GM19025 (cell line): ENCODE measurements around the gene ANKRA2.

ENCODE experiments used
- ATAC-seq: cut with Tn5 transposase; IDR thresholded peaks from one replicate; pipeline ENCODE4 v1.9.1; 2021; ENCODE audit warnings: mild to moderate bottlenecking, low read depth, moderate library complexity; ENCODE audit not compliant: unreplicated experiment

The ANKRA2 gene

DNA sequence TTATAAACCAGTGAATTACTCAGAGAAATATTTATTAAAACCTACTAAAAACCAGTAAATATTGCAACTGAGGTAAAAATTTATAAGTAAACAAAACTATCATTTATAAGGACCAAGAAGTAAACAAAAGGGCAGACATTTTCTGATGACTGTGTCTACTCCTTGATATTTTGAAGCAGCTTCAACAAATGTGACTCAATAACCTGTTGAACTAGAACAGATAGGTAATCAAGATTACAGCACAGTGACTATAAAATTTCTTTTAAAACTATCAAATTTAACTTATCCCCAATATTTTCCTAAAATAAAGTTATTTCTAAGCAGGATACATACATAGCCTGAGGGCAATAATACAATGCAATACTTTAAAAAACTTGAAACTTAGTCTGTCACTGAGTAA is 12.8 kb downstream of the ANKRA2 start:
- ATAC-seq = no peak

DNA sequence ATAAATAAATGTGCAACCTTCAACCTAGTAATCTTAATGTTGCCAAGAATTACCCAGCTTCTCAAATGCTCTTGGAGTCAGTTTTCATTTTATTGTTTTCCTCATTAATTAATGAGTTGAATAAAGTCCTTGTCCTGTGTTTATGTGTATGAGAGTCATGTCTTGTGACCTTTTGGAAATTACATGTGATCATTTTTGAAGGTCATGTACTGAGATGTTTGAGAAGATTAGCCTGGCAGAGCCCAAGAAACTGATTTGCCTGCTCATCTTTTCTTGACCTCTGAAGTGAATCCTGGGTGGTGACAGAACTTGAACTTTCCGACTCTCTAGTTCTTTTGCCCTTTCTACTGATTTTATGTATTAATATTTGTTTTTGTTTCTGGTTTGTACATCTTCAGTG is 15.4 kb downstream of the ANKRA2 start:
- ATAC-seq = no peak

DNA sequence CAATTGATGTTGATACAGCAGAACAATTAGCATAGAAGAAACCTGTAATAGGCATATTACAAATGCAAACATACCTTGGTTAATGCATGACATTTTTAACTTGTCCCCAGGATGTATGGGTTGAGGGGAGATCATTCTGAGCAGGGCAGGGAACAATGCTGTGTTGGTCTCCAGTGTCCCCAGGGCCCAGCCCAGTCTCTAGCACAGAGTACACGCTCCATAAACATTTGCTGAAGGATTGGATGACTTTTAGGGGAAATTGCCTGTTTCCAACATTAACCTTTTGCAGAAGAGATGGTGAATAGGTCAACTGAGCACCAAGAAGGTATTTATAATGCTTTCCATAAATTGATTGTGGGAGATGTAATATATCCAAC is 20.0 kb downstream of the ANKRA2 start:
- ATAC-seq = no peak

GRCh38 chr5:73544429-73545402 is 20.7 kb downstream of the ANKRA2 start:
- ATAC-seq = no peak

DNA sequence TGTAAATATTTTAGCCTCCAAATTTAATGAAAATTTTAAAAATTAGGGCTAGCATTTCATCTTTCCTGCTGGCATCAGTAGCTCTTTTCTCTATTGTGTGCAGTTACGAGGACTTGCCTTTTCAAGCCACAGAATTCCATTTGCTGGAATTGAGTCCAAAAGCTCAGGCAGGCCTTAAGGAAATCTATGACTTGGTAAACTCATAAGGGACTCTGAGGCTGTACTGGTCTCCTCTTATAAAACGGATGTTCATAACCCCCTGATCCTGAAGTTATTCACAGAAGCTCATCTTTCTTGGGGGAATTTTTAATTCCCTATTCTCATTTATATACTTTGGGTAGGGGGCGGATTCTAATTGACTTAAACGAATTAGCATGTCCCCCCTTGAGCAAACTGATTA is 23.4 kb downstream of the ANKRA2 start:
- ATAC-seq = no peak

- no peak for ATAC-seq
These were observed 25.2 kb downstream of the ANKRA2 start for GRCh38 chr5:73540192-73540591.

- no peak for ATAC-seq
These were observed 25.7 kb downstream of the ANKRA2 start for GRCh38 chr5:73539730-73540129.

DNA sequence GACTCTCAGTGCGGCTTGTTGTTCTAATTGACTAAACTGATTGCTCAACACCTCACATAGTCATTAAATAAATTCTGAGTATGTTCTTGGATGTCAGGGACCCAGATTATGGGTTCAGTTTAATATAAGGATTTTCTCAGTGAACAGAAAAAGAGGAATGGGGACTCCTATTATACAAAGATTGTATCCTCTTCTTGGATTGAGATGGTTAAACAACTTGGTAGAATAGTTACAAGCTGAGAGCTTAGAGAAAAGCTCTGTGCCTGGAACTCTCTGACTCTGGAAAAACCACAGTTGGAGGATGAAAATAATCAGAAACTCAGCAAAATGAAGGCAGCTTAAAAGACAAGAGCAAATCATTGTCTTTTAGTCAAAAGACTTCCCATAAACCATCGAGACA is 30.5 kb downstream of the ANKRA2 start:
- ATAC-seq = no peak

DNA sequence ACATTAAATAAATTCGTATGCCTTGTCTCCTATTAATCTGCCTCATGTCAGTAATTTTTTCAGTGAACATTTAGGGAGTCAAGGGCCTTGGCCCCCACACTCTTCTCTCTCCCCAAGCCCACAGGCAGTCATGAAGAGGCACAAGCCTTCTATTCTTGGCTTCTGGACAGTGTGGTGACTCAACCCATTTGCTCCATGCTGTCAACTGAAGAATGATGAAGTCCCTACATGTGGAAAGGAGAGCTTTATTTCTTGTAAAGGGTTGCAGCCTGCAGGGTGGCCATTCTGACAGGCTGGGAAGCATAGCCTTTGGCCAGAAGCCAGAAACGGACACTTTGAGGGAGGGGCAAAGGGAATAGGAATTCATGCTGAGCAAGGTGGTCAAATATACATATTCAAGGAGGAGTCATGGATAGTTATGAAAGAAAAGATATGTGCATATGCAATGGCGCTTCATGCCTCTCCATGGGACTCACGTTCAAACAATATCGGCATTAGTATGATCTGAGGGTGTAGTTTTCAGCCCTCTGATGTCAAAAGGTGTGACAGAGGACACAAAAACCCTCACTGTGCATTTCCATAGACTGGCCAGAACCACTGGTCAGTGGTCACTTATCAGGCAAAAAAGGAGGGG is 31.3 kb downstream of the ANKRA2 start:
- ATAC-seq = no peak

DNA sequence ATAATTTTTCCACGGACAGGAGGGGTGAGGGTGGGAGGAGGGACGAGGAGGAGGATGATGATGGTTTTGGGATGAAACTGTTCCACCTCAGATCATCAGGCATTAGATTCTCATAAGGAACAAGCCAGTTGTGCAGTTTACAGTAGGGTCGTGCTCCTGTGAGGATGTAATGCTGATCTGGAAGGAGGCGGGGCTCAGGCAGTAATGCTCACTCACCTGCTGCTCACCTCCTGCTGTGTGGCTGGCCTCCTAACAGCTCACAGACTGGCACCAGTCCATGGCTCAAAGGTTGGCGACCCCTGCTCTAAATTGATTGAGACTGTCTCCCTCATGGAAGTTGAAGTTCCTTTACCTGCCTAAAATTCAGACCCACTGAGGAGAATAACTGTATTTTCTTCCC is 33.2 kb downstream of the ANKRA2 start:
- no peak for ATAC-seq

DNA sequence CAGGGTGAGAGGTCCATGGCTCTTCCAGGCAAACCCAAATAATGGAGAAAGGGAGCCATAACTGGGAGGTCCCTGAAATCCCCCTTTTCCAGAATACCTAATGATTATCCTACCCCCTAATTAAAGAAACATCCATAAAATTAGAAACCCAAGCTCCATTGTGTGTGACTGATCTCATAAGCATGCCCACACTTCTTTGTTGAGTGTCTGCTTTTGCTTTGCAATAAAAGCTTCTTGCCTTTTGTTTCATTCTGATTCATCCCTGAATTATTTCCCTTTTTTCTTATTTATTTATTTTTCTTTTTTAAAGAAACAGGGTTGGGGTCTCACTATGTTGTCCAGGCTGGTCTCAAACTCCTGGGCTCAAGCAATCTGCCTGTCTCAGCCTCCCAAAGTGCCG is 34.1 kb downstream of the ANKRA2 start:
- no peak for ATAC-seq

GRCh38 chr5:73529081-73529480 is 36.4 kb downstream of the ANKRA2 start:
- no peak for ATAC-seq

DNA sequence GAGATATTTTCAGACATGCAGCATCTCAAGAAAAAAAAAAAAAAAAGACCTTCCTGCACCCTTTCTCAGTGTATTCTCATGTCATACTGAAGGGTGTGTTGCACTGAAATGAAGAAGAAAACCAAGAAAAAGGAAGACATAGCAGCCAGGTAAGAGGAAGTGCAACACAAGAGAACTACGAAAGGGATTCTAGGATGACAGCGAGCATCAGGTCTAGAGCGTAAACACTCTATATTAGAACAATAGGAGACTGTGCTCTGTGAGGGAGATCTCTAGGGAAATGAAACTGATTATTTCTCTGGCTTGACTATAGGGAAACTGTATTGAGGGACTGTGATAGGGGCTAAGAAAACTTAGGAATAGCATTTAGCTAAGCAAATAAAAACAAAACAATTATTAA is 37.2 kb downstream of the ANKRA2 start:
- no peak for ATAC-seq

DNA sequence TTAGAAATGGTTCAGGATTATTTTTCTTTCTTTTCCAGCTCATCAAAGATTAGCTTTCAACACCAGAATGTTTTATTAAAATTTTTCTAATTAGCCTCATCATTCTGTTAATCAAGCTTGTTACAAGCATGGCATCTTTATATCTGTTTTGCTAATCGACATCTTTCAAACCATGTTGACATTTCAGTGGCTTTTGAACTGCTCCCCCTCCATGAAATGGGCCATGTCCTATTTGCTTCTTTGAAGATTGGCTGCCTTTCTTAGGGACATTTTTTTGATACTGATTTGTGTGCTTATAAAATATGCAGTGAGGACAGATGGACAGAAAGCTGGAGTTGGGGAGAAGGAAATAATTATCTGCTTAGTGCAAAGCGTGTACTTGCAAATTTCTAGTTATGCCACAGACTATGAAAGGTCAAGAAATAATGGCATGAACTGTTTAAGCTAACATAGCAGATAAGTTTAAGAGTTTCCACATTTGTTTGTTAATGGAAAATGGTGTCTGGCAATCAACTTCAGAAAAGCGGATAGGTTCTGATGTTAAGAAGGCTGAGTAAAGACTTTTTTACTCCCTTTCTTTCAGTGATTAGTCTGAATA is 39.7 kb downstream of the ANKRA2 start:
- ATAC-seq = no peak

DNA sequence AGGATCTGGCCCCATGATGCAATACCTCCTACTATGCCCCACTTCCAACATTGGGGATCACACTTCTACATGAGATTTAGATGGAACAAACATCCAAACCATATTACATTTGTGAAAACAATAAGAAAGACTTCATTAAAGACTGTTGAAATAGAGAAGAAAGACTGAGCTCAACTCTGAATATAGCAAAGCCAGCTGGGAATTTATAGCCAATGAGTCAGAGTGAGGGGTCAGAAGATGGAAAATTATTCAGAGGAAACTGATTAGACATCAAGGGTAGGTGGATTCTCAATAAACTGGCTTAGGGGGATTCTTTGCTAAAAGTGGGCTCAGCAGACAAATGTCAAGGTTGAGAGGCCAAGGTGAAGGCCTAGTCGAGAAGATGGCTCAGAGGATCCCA is 41.6 kb downstream of the ANKRA2 start:
- no peak for ATAC-seq

DNA sequence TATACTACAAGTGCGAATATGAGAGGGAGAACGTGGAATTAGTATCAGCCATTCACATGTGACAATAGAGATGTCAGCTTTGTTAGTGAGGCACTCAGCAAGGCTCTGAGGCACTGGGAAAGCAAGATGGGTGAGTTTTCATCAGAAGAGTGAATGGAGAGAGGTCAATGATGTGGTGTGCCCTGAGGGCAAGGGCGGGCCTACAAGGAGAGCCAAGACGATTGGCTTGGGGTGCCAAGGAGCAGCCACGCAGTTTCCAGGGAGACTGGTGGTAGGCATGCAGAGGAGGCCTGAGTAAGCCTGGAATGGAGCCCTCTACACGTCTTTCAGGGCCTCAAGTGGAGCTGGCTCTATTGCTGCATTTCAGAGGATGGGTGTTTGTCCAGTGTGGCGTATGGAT is 42.5 kb downstream of the ANKRA2 start:
- ATAC-seq = no peak

GRCh38 chr5:73519531-73520283 is 45.7 kb downstream of the ANKRA2 start:
- peak; percentile 96 for ATAC-seq

- ATAC-seq = no peak
These were observed 50.2 kb downstream of the ANKRA2 start for GRCh38 chr5:73515232-73515631.

- no peak for ATAC-seq
These were observed 51.0 kb downstream of the ANKRA2 start for GRCh38 chr5:73514418-73514817.

DNA sequence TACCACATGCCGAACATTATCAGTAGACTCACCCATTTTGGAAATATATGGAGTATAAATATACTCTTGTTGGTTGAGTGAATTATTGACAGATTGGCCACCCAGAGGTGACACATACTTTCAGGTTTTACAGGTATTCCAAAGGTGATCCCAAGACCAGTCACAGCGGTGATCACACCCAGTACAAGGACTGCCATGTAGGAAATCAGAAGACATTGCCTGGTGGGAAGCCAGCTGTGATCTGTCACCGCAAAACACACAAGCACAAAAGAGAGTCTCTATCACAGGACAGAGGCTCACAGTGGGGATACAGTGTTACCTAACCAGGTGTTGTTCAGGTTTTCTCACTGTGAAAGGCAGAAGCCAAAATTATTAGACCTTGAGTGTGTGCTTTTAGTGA is 51.4 kb downstream of the ANKRA2 start:
- ATAC-seq = no peak

DNA sequence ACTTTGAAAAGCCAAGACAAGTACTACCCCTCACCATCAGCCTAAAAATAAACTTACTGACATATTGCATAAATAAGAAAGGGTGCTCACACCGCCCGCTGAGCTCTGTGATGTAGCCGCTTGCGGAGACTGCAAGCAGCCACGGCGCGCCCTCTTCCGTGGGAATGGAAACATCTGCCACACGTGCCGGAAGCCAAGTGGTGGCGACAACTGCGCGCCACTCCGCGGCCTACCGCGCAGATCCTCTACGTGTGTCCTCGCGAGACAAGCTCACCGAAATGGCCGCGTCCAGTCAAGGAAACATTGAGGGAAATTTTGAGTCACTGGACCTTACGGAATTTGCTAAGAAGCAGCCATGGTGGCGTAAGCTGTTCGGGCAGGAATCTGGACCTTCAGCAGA is 56.9 kb downstream of the ANKRA2 start:
- peak; percentile 55 for ATAC-seq
